GM18498 (cell line): ENCODE measurements around the gene DNAJC5.
"Not testable (repeated sequence)": the region's sequence is repeated elsewhere in the genome, so short reads cannot be mapped to it uniquely, and the experiment has no call there.

Experiments used
- ATAC-seq: cut with Tn5 transposase; IDR thresholded peaks from one replicate; pipeline ENCODE4 v1.9.1; 2021; ENCODE audit warnings: mild to moderate bottlenecking, moderate library complexity; ENCODE audit not compliant: unreplicated experiment

The DNAJC5 gene

GRCh38 chr20:63894358-63895201 lies at the start of gene DNAJC5:
Gene DNAJC5 (plus strand): TSS chr20:63895126. CDS start chr20:63928346, 33,220 bp downstream.
- ATAC-seq, result peak; percentile 85

GRCh38 chr20:63846128-63846771 lies 48.7 kb upstream of the DNAJC5 start:
- no peak for ATAC-seq

- ATAC-seq, result no peak
These were observed 48.1 kb upstream of the DNAJC5 start for GRCh38 chr20:63846888-63847236.

GRCh38 chr20:63847237-63848002 lies 47.5 kb upstream of the DNAJC5 start:
- ATAC-seq, result no peak

GRCh38 chr20:63848003-63848911 lies 46.7 kb upstream of the DNAJC5 start:
- no peak for ATAC-seq

GRCh38 chr20:63850689-63851547 lies 44.0 kb upstream of the DNAJC5 start:
- peak; percentile 79 for ATAC-seq

- ATAC-seq, result not testable (repeated sequence)
These were observed 43.4 kb upstream of the DNAJC5 start for GRCh38 chr20:63851548-63851943.

- ATAC-seq, result not testable (repeated sequence)
These were observed 41.2 kb upstream of the DNAJC5 start for GRCh38 chr20:63853733-63854068.

- ATAC-seq, result no peak
These were observed 40.7 kb upstream of the DNAJC5 start for GRCh38 chr20:63854069-63854765.

GRCh38 chr20:63854766-63855362 lies 40.1 kb upstream of the DNAJC5 start:
- ATAC-seq, result no peak

- ATAC-seq, result no peak
These were observed 39.4 kb upstream of the DNAJC5 start for GRCh38 chr20:63855363-63856097.

- no peak for ATAC-seq
These were observed 38.8 kb upstream of the DNAJC5 start for GRCh38 chr20:63856098-63856511.

- no peak for ATAC-seq
These were observed 37.0 kb upstream of the DNAJC5 start for GRCh38 chr20:63857764-63858392.

GRCh38 chr20:63858393-63859165 lies 36.3 kb upstream of the DNAJC5 start:
- ATAC-seq, result no peak

GRCh38 chr20:63859166-63859699 lies 35.7 kb upstream of the DNAJC5 start:
- ATAC-seq, result no peak

- no peak for ATAC-seq
These were observed 34.4 kb upstream of the DNAJC5 start for GRCh38 chr20:63860325-63861051.
